Measurements from ENCODE around the gene ATP5IF1.

- TF ChIP-seq CTCF (IDR thresholded peaks at IDR 0.05; ENCODE audit: low read length) = no peak
- no peak for TF ChIP-seq EZH2 (IDR thresholded peaks at IDR 0.05; ENCODE audit: borderline replicate concordance, low read length)
Measured at GRCh38 chr1:28267633-28268032, 31.7 kb downstream of the ATP5IF1 start.

All from OCI-LY1 (cell line).